ENCODE results near the gene GYG2. TPM values are rescaled to one million over a fixed set of nuclear protein-coding genes. Genes with fewer than 3 reads are reported as not detected.
"Not testable (repeated sequence)": the region's sequence is repeated elsewhere in the genome, so short reads cannot be mapped to it uniquely, and the experiment has no call there.

GYG2 gene
- total and polyA plus RNA-seq, 2 donors from 2014 or later = 2.2 to 2.9 TPM

- TF ChIP-seq CTCF (IDR thresholded peaks at IDR 0.05; ENCODE audit: borderline replicate concordance, extremely low read depth, insufficient read depth) = no peak
- Histone ChIP-seq H3K36me3 (ENCODE audit: control insufficient read depth in 2 of 3, insufficient read depth in 3 of 3, low read length in 3 of 3) (no peaks in the 10 kb centered on the region), H3K27ac (ENCODE audit: low read depth in 2 of 2, low read length in 2 of 2) (no peak overlapping the region), H3K27me3 (ENCODE audit: control insufficient read depth, insufficient read depth, low read length) (no peaks in the 10 kb centered on the region), H3K9me3 (ENCODE audit: control insufficient read depth in 2 of 3, insufficient read depth in 1 of 3, low read length in 3 of 3) (no peaks in the 10 kb centered on the region), H3K4me1 (ENCODE audit: control insufficient read depth in 2 of 3, insufficient read depth in 2 of 3, low read depth in 1 of 3, low read length in 3 of 3) (peaks cover 0 to 8% (median 5%) of the 10 kb centered on the region in 3 donors), H3K4me3 (ENCODE audit: low read length in 3 of 3) (no peak overlapping the region), H3K9ac (ENCODE audit: low read length in 3 of 3) (no peak overlapping the region)
- FAIRE-seq (no peak), DNase-seq (peak in 4 of 5 donors; percentile 56 to 72 (median 59))
- intact Hi-C loops (cut with DNase I) = no loop called here
Measured at GRCh38 chrX:2894885-2895292, 66.2 kb downstream of the GYG2 start.

- DNase-seq (no peak), FAIRE-seq (no peak)
- no peak for TF ChIP-seq CTCF (IDR thresholded peaks at IDR 0.05; ENCODE audit: borderline replicate concordance, extremely low read depth, insufficient read depth)
- H3K4me1 ChIP-seq (ENCODE audit: control insufficient read depth in 2 of 3, insufficient read depth in 2 of 3, low read depth in 1 of 3, low read length in 3 of 3) = peaks cover 0 to 8% (median 5%) of the 10 kb centered on the region in 3 donors
- no peak overlapping the region for H3K27ac ChIP-seq (ENCODE audit: low read depth in 2 of 2, low read length in 2 of 2)
- intact Hi-C loops (cut with DNase I) = no loop called here
- H3K9me3 ChIP-seq (ENCODE audit: control insufficient read depth in 2 of 3, insufficient read depth in 1 of 3, low read length in 3 of 3) = no peaks in the 10 kb centered on the region
- H3K27me3 ChIP-seq (ENCODE audit: control insufficient read depth, insufficient read depth, low read length) = no peaks in the 10 kb centered on the region
- H3K4me3 ChIP-seq (ENCODE audit: low read length in 3 of 3) = no peak overlapping the region
- H3K36me3 ChIP-seq (ENCODE audit: control insufficient read depth in 2 of 3, insufficient read depth in 3 of 3, low read length in 3 of 3) = no peaks in the 10 kb centered on the region
- H3K9ac ChIP-seq (ENCODE audit: low read length in 3 of 3) = no peak overlapping the region
Measured at GRCh38 chrX:2897311-2897689, 68.6 kb downstream of the GYG2 start.

- Histone ChIP-seq H3K27ac (ENCODE audit: low read depth in 2 of 2, low read length in 2 of 2) (peak overlapping the region; percentile 32 to 52), H3K4me3 (ENCODE audit: low read length in 3 of 3) (peak overlapping the region in 1 of 3 donors; percentile 16)
- FAIRE-seq (peak; percentile 23), DNase-seq (peak; percentile 71 to 90 (median 78))
- H3K9ac ChIP-seq (ENCODE audit: low read length in 3 of 3); H3K9me3 ChIP-seq (ENCODE audit: control insufficient read depth in 2 of 3, insufficient read depth in 1 of 3, low read length in 3 of 3); H3K4me1 ChIP-seq (ENCODE audit: control insufficient read depth in 2 of 3, insufficient read depth in 2 of 3, low read depth in 1 of 3, low read length in 3 of 3); intact Hi-C loops (cut with DNase I); H3K36me3 ChIP-seq (ENCODE audit: control insufficient read depth in 2 of 3, insufficient read depth in 3 of 3, low read length in 3 of 3); H3K27me3 ChIP-seq (ENCODE audit: control insufficient read depth, insufficient read depth, low read length): not testable (repeated sequence)
Measured at GRCh38 chrX:2897690-2898623, 69.2 kb downstream of the GYG2 start.

GRCh38 chrX:2898846-2899512 is 70.2 kb downstream of the GYG2 start:
- H3K9ac ChIP-seq (ENCODE audit: low read length in 3 of 3) = no peak overlapping the region
- no peaks in the 10 kb centered on the region for H3K9me3 ChIP-seq (ENCODE audit: control insufficient read depth in 2 of 3, insufficient read depth in 1 of 3, low read length in 3 of 3)
- peak overlapping the region in 2 of 3 donors; percentile 4 to 23 for H3K4me3 ChIP-seq (ENCODE audit: low read length in 3 of 3)
- peak in 4 of 5 donors; percentile 40 to 91 (median 70) for DNase-seq
- FAIRE-seq = no peak
- peaks cover 0 to 8% (median 5%) of the 10 kb centered on the region in 3 donors for H3K4me1 ChIP-seq (ENCODE audit: control insufficient read depth in 2 of 3, insufficient read depth in 2 of 3, low read depth in 1 of 3, low read length in 3 of 3)
- H3K27me3 ChIP-seq (ENCODE audit: control insufficient read depth, insufficient read depth, low read length) = no peaks in the 10 kb centered on the region
- no peaks in the 10 kb centered on the region for H3K36me3 ChIP-seq (ENCODE audit: control insufficient read depth in 2 of 3, insufficient read depth in 3 of 3, low read length in 3 of 3)
- H3K27ac ChIP-seq (ENCODE audit: low read depth in 2 of 2, low read length in 2 of 2) = peak overlapping the region; percentile 32 to 52
- intact Hi-C loops (cut with DNase I) = no loop called here
- TF ChIP-seq CTCF (IDR thresholded peaks at IDR 0.05; ENCODE audit: borderline replicate concordance, extremely low read depth, insufficient read depth) = no peak
